HepG2 (cell line): Measurements from ENCODE around the gene TTLL13. TPM values are rescaled to one million over a fixed set of nuclear protein-coding genes. Genes with fewer than 3 reads are reported as not detected.
A peak's percentile ranks its signal among the peaks of the same experiment; 100 is the strongest.

Source experiments
- FOSL1 ChIP-seq: sonication (generic); formaldehyde crosslinking; IDR thresholded peaks from 2 replicates; pipeline ENCODE4 v1.9.0; 2021; ENCODE audit warnings: missing genetic modification reagents, borderline replicate concordance
- HIC2 ChIP-seq: sonication (generic); formaldehyde crosslinking; IDR thresholded peaks from 2 replicates; pipeline ENCODE4 v1.9.0; 2022; ENCODE audit warnings: low read depth, missing genetic modification reagents
- HMGXB4 ChIP-seq, 2 experiments: sonication (generic) in 1 of 2; formaldehyde crosslinking in 1 of 2; IDR thresholded peaks; 2 replicates each; pipeline versions ENCODE4 v1.4.0 to v1.6.1; 2018 to 2020; ENCODE audit warnings: missing genetic modification reagents in 2 of 2, borderline replicate concordance in 1 of 2, low read depth in 1 of 2, mild to moderate bottlenecking in 1 of 2, missing biosample characterization in 1 of 2
- MIXL1 ChIP-seq: IDR thresholded peaks from 2 replicates; pipeline ENCODE4 v1.6.1; 2016
- MYC ChIP-seq: sonication (generic); formaldehyde crosslinking; IDR thresholded peaks from 2 replicates; pipeline ENCODE4 v1.9.0; 2021; ENCODE audit warnings: missing genetic modification reagents, borderline replicate concordance
- NR2F6 ChIP-seq, 2 experiments: IDR thresholded peaks; 2 replicates each; pipeline ENCODE4 v1.6.1; 2016; ENCODE audit warnings: antibody characterized with exemption in 1 of 2, mild to moderate bottlenecking in 1 of 2
- POLR2AphosphoS5 ChIP-seq: IDR thresholded peaks from 2 replicates; pipeline ENCODE4 v1.6.1; 2012; ENCODE audit warnings: low read depth, low read length
- RARA ChIP-seq: IDR thresholded peaks from 2 replicates; pipeline ENCODE4 v1.6.1; 2016; ENCODE audit warnings: missing genetic modification reagents, missing compliant biosample characterization
- RFX5 ChIP-seq: IDR thresholded peaks from 2 replicates; pipeline ENCODE4 v1.6.1; 2011; ENCODE audit warnings: low read depth, low read length, improper control_type of control experiment
- SAP130 ChIP-seq: IDR thresholded peaks from 2 replicates; pipeline ENCODE4 v1.6.1; 2016; ENCODE audit warnings: low read depth
- SOX6 ChIP-seq, 2 experiments: fragments of 450-650 bp in 1 of 2; sonication (generic) in 1 of 2; formaldehyde crosslinking in 1 of 2; IDR thresholded peaks; 2 replicates each; pipeline versions ENCODE4 v1.4.0 to v1.6.1; 2017 to 2020; ENCODE audit warnings: antibody characterized with exemption in 1 of 2, mild to moderate bottlenecking in 1 of 2, missing genetic modification reagents in 1 of 2
- THYN1 ChIP-seq: sonication (generic); formaldehyde crosslinking; IDR thresholded peaks from 2 replicates; pipeline ENCODE4 v1.8.1; 2023; ENCODE audit warnings: low read depth, mild to moderate bottlenecking, moderate library complexity, missing genetic modification reagents, borderline replicate concordance
- ZNF441 ChIP-seq: sonication (generic); formaldehyde crosslinking; IDR thresholded peaks from 2 replicates; pipeline ENCODE4 v1.7.0; 2021; ENCODE audit warnings: missing genetic modification reagents, borderline replicate concordance
- ZNF460 ChIP-seq: sonication (generic); formaldehyde crosslinking; IDR thresholded peaks from 2 replicates; pipeline ENCODE4 v1.5.1; 2020; ENCODE audit warnings: missing genetic modification reagents, mild to moderate bottlenecking, borderline replicate concordance
- ZNF567 ChIP-seq: sonication (generic); formaldehyde crosslinking; IDR thresholded peaks from 2 replicates; pipeline ENCODE4 v1.8.1; 2023; ENCODE audit warnings: mild to moderate bottlenecking, missing genetic modification reagents, borderline replicate concordance
- ZNF652 ChIP-seq: IDR thresholded peaks from 2 replicates; pipeline ENCODE4 v1.6.1; 2016; ENCODE audit warnings: low read depth, borderline replicate concordance
- polyA plus RNA-seq, 8 experiments: library from polyadenylated mRNA; depleted of rRNA in 3 of 8; stranded (reverse) in 7 of 8; unstranded in 1 of 8; fragments of >200 nt; fragmentation: Illumina TruSeq in 4 of 8; extraction: Trizol in 4 of 8; gene quantifications; 2 replicates each; pipeline versions ENCODE4 v1.2.1 to v1.2.3, GENCODE V29; 2011 to 2016; ENCODE audit warnings: low read depth in 4 of 8, missing spikeins in 1 of 8, mixed read lengths in 1 of 8; ENCODE audit not compliant: insufficient read depth in 1 of 8
- total RNA-seq, 5 experiments: library from RNA; depleted of rRNA; stranded (reverse); fragments of >200 nt; fragmentation: Illumina TruSeq; extraction: Trizol; gene quantifications; 2 replicates each; pipeline ENCODE4 v1.2.3, GENCODE V29; 2016; ENCODE audit warnings: low read depth in 1 of 5
- TF ChIP-seq, protein P1 (sequence below): sonication (generic); formaldehyde crosslinking; IDR thresholded peaks from 2 replicates; pipeline ENCODE4 v1.4.0; 2020; ENCODE audit warnings: missing genetic modification reagents
- TF ChIP-seq, protein P2 (sequence below): sonication (generic); formaldehyde crosslinking; IDR thresholded peaks from 2 replicates; pipeline ENCODE4 v1.8.1; 2023; ENCODE audit warnings: mild to moderate bottlenecking, moderate library complexity, missing genetic modification reagents
- TF ChIP-seq, protein P3 (sequence below): sonication (generic); formaldehyde crosslinking; IDR thresholded peaks from 2 replicates; pipeline ENCODE4 v1.4.0; 2020; ENCODE audit warnings: missing genetic modification reagents, mild to moderate bottlenecking, borderline replicate concordance

The TTLL13 gene
- total and polyA plus RNA-seq, 2 of the 13 experiments (the other 11 are each of a cell fraction or from before 2014, with no cell fraction given), result 0.07 to 0.29 TPM

GRCh38 chr15:90264671-90265070 lies 15.3 kb downstream of the TTLL13 start (continued):
- TF ChIP-seq RARA (CRISPR knock-in tag) (peak; percentile 56), ZNF460 (CRISPR knock-in tag) (peak; percentile 6; the same call in 1 of the 2 replicates), MYC (CRISPR knock-in tag) (no peak), THYN1 (CRISPR knock-in tag) (0 out of 2 replicates have a peak, but pooled peaks have one; percentile 6), RFX5 (no peak), HMGXB4 (CRISPR knock-in tag; IDR thresholded peaks at IDR 0.05; ENCODE audit: borderline replicate concordance in 1 of 2, low read depth in 1 of 2) (0 out of 4 replicates have a peak, but pooled peaks of 1 of the 2 experiments have one; percentile 1), ZNF567 (0 out of 2 replicates have a peak, but pooled peaks have one; percentile 22), NR2F6 (IDR thresholded peaks at IDR 0.05) (no peak), NR2F6 (CRISPR knock-in tag; IDR thresholded peaks at IDR 0.05) (peak; percentile 13; the same call in 1 of the 2 replicates), ZNF652 (CRISPR knock-in tag) (peak; percentile 42; the same call in 1 of the 2 replicates), SOX6 (IDR thresholded peaks at IDR 0.05) (no peak), SOX6 (CRISPR knock-in tag; IDR thresholded peaks at IDR 0.05) (no peak), FOSL1 (CRISPR knock-in tag) (0 out of 2 replicates have a peak, but pooled peaks have one; percentile 21), HIC2 (CRISPR knock-in tag) (peak; percentile 96), POLR2AphosphoS5 (peak; percentile 43; the same call in 1 of the 2 replicates), SAP130 (CRISPR knock-in tag) (peak; percentile 4; the same call in 1 of the 2 replicates), MIXL1 (CRISPR knock-in tag) (no peak), ZNF441 (no peak)
- TF ChIP-seq, protein P1, sequence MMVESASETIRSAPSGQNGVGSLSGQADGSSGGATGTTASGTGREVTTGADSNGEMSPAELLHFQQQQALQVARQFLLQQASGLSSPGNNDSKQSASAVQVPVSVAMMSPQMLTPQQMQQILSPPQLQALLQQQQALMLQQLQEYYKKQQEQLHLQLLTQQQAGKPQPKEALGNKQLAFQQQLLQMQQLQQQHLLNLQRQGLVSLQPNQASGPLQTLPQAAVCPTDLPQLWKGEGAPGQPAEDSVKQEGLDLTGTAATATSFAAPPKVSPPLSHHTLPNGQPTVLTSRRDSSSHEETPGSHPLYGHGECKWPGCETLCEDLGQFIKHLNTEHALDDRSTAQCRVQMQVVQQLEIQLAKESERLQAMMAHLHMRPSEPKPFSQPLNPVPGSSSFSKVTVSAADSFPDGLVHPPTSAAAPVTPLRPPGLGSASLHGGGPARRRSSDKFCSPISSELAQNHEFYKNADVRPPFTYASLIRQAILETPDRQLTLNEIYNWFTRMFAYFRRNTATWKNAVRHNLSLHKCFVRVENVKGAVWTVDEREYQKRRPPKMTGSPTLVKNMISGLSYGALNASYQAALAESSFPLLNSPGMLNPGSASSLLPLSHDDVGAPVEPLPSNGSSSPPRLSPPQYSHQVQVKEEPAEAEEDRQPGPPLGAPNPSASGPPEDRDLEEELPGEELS (CRISPR knock-in tag), result 0 out of 2 replicates have a peak, but pooled peaks have one; percentile 23
- TF ChIP-seq, protein P2, sequence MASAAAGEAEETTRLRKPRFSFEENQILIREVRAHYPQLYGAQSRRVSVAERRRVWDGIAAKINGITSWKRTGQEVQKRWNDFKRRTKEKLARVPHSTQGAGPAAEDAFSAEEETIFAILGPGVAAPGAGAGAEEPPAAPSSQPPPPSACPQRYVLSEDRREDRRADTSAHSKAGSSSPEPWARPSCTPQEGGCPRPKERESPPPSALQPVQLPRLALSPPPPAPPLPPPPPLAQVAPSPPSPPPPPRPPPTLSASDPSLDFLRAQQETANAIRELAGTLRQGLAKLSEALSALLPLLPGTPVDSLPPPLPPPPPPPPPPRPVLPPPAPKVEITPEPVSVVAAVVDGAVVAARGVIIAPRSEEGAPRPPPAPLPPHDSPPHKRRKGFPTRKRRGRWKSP (CRISPR knock-in tag), result 0 out of 2 replicates have a peak, but pooled peaks have one; percentile 1
- TF ChIP-seq, protein P3, sequence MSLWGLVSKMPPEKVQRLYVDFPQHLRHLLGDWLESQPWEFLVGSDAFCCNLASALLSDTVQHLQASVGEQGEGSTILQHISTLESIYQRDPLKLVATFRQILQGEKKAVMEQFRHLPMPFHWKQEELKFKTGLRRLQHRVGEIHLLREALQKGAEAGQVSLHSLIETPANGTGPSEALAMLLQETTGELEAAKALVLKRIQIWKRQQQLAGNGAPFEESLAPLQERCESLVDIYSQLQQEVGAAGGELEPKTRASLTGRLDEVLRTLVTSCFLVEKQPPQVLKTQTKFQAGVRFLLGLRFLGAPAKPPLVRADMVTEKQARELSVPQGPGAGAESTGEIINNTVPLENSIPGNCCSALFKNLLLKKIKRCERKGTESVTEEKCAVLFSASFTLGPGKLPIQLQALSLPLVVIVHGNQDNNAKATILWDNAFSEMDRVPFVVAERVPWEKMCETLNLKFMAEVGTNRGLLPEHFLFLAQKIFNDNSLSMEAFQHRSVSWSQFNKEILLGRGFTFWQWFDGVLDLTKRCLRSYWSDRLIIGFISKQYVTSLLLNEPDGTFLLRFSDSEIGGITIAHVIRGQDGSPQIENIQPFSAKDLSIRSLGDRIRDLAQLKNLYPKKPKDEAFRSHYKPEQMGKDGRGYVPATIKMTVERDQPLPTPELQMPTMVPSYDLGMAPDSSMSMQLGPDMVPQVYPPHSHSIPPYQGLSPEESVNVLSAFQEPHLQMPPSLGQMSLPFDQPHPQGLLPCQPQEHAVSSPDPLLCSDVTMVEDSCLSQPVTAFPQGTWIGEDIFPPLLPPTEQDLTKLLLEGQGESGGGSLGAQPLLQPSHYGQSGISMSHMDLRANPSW, result 0 out of 2 replicates have a peak, but pooled peaks have one; percentile 8
